CD4-positive, alpha-beta memory T cell (primary cell): ENCODE measurements around the gene NCK2. TPM values are rescaled to one million over a fixed set of nuclear protein-coding genes. Genes with fewer than 3 reads are reported as not detected.
A peak's percentile ranks its signal among the peaks of the same experiment; 100 is the strongest.

ENCODE experiments used
- CTCF ChIA-PET: fragments of 350-600 bp; sonication (Branson Sonifier 250); formaldehyde crosslinking; loops from one replicate; lab custom pipeline; 2021; ENCODE audit warnings: inconsistent platforms; ENCODE audit not compliant: partially characterized antibody; lab: Charles Lee
- POLR2A ChIA-PET: fragments of 350-600 bp; sonication (Branson Sonifier 250); formaldehyde crosslinking; loops from one replicate; lab custom pipeline; 2021; ENCODE audit not compliant: partially characterized antibody; lab: Charles Lee
- DNase-seq, 5 donors: peaks; one replicate each; pipeline versions ENCODE4 v3.0.0 to v3.0.0-alpha.2; 2020 to 2022; ENCODE audit warnings: mixed read lengths in 1 of 5
- H3K27ac ChIP-seq: one replicate; pipeline ENCODE4 v1.7.0; 2013; ENCODE audit warnings: low read depth, low read length
- H3K27me3 ChIP-seq: 2 replicates; pipeline ENCODE4 v1.7.0; 2013; ENCODE audit warnings: mild to moderate bottlenecking, low read length, moderate library complexity; ENCODE audit not compliant: insufficient read depth
- H3K36me3 ChIP-seq: 2 replicates; pipeline ENCODE4 v1.7.0; 2013; ENCODE audit warnings: mild to moderate bottlenecking, low read length, moderate library complexity; ENCODE audit not compliant: insufficient read depth
- H3K4me1 ChIP-seq: 2 replicates; pipeline ENCODE4 v1.7.0; 2013; ENCODE audit warnings: mild to moderate bottlenecking, low read length, moderate library complexity; ENCODE audit not compliant: insufficient read depth
- H3K4me3 ChIP-seq, 2 donors: one replicate each; pipeline ENCODE4 v1.7.0; 2013; ENCODE audit warnings: low read length in 2 of 2, mild to moderate bottlenecking in 1 of 2
- H3K9me3 ChIP-seq, 2 donors: one replicate each; pipeline ENCODE4 v1.7.0; 2013; ENCODE audit warnings: low read length in 2 of 2, control low read depth in 1 of 2; ENCODE audit not compliant: control insufficient read depth in 1 of 2
- H3K27ac Mint-ChIP-seq, 7 donors: one replicate each; pipeline ENCODE4 v1.8.0; 2020 to 2021; ENCODE audit warnings: mixed read lengths in 7 of 7, mild to moderate bottlenecking in 6 of 7, inconsistent platforms in 3 of 7, moderate library complexity in 3 of 7
- H3K27me3 Mint-ChIP-seq, 2 donors: one replicate each; pipeline ENCODE4 v1.8.0; 2020 to 2021; ENCODE audit warnings: mixed read lengths in 2 of 2
- H3K36me3 Mint-ChIP-seq, 2 donors: one replicate each; pipeline ENCODE4 v1.8.0; 2020 to 2021; ENCODE audit warnings: mixed read lengths in 2 of 2, inconsistent platforms in 1 of 2, mild to moderate bottlenecking in 1 of 2
- H3K4me1 Mint-ChIP-seq, 4 donors: one replicate each; pipeline ENCODE4 v1.8.0; 2020 to 2021; ENCODE audit warnings: mixed read lengths in 4 of 4, mild to moderate bottlenecking in 1 of 4
- H3K4me3 Mint-ChIP-seq, 8 donors: one replicate each; pipeline ENCODE4 v1.8.0; 2020 to 2021; ENCODE audit warnings: mixed read lengths in 8 of 8, mild to moderate bottlenecking in 7 of 8, moderate library complexity in 6 of 8, inconsistent platforms in 3 of 8
- H3K9me3 Mint-ChIP-seq, 8 donors: one replicate each; pipeline ENCODE4 v1.8.0; 2020 to 2021; ENCODE audit warnings: mixed read lengths in 8 of 8, mild to moderate bottlenecking in 5 of 8, inconsistent platforms in 3 of 8, moderate library complexity in 1 of 8
- intact Hi-C: fragments of 100-400 bp; cut with micrococcal nuclease; formaldehyde crosslinking; loops from one replicate; pipeline ENCODE4 v1.15.1; 2023
- polyA plus RNA-seq, 2 donors: library from polyadenylated mRNA; unstranded; fragments of 300-500 nt; fragmentation: Illumina TruSeq; gene quantifications; one replicate each; pipeline ENCODE4 v1.2.3, GENCODE V29; 2021
- total RNA-seq, 2 experiments: library from RNA; stranded (reverse); gene quantifications; one replicate each; pipeline ENCODE4 v1.2.3, GENCODE V29; 2021

Gene NCK2
- total and polyA plus RNA-seq, 4 experiments from 2014 or later: 58.0 to 98.6 (median 87.3) TPM

DNA sequence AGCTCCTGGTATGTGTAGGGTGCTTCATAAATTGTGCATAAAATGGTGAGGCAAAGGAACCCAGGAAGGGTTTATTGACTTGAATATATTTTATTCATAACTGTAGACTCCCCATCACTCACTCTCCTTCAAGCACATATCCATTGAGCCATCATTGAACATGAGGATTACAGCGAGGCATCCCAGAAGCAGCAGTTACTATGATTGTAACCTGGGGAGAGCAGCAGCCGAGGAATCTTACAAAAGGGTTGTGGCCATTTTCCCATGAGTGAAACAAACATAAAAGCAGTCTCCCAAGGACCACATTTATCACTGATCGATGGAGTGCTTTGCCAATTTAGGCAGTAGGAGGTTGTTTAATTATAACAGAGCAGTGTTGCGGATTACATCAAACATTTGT, 183.4 kb downstream of the NCK2 start:
- Histone ChIP-seq H3K36me3 (no peaks in the 10 kb centered on the region), H3K4me1 (peaks cover 75% of the 10 kb centered on the region), H3K27ac (peak overlapping the region; percentile 42), H3K9me3 (no peaks in the 10 kb centered on the region), H3K4me3 (no peak overlapping the region), H3K27me3 (no peaks in the 10 kb centered on the region)
- no peaks in the 10 kb centered on the region for H3K27me3 Mint-ChIP-seq
- DNase-seq: no peak
- H3K4me3 Mint-ChIP-seq: peak overlapping the region in 5 of 8 donors; percentile 21 to 83 (median 75)
- H3K4me1 Mint-ChIP-seq: peaks cover 51 to 71% (median 64%) of the 10 kb centered on the region in 4 donors
- H3K9me3 Mint-ChIP-seq: peaks cover 0 to 2% (median 0%) of the 10 kb centered on the region in 8 donors
- H3K27ac Mint-ChIP-seq: peak overlapping the region in 6 of 7 donors; percentile 63 to 97 (median 92)
- no peaks in the 10 kb centered on the region for H3K36me3 Mint-ChIP-seq
- ChIA-PET CTCF (interaction anchor here (0.6 to 3.0 kb wide), 6 partner anchors 9 to 159 kb away, joined by 3 to 22 read pairs (median 5); no protein-coding TSS in a partner anchor), POLR2A (interaction anchor here (1.1 to 4.8 kb wide), 9 partner anchors 9 to 190 kb away, joined by 3 to 40 read pairs (median 15); no protein-coding TSS in a partner anchor)
- intact Hi-C loops: loop anchor here (5.0 to 10.0 kb wide), 3 partner anchors 57 to 181 kb away; no protein-coding TSS in a partner anchor

DNA sequence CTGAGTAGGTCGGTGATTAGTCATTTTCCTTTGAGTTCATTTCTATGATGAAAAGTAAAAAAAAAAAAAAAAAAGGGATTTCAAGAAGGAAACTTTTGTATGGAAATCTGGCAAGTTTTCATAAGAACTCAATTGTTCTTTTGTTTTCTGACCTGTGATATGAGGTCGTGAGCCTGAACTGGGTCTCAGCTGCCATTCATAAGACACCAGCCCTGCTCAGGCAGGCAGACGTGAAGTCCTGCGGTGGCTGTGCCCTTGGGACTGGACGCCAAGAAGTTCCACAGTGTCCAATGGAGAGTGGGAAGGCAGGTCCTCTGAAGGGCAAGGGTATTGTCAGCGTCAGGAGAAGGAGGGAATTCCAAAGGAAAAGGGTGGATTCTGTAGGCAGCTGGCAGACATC, 183.9 kb downstream of the NCK2 start:
- H3K27ac Mint-ChIP-seq: peak overlapping the region; percentile 70 to 97 (median 90)
- peak overlapping the region in 6 of 8 donors; percentile 3 to 83 (median 12) for H3K4me3 Mint-ChIP-seq
- intact Hi-C loops: loop anchor here (5.0 to 10.0 kb wide), 3 partner anchors 56 to 181 kb away; no protein-coding TSS in a partner anchor
- peaks cover 0 to 2% (median 0%) of the 10 kb centered on the region in 8 donors for H3K9me3 Mint-ChIP-seq
- H3K9me3 ChIP-seq: no peaks in the 10 kb centered on the region
- no peaks in the 10 kb centered on the region for H3K27me3 Mint-ChIP-seq
- H3K4me1 ChIP-seq: peaks cover 79% of the 10 kb centered on the region
- H3K27me3 ChIP-seq: no peaks in the 10 kb centered on the region
- peak overlapping the region; percentile 13 for H3K27ac ChIP-seq
- ChIA-PET CTCF (interaction anchor here (0.6 to 3.0 kb wide), 13 partner anchors 9 to 352 kb away, joined by 3 to 22 read pairs (median 5); no protein-coding TSS in a partner anchor), POLR2A (interaction anchor here (0.7 to 4.8 kb wide), 16 partner anchors 9 to 238 kb away, joined by 3 to 40 read pairs (median 7); no protein-coding TSS in a partner anchor)
- no peak overlapping the region for H3K4me3 ChIP-seq
- DNase-seq: no peak
- H3K4me1 Mint-ChIP-seq: peaks cover 53 to 71% (median 65%) of the 10 kb centered on the region in 4 donors
- H3K36me3 ChIP-seq: no peaks in the 10 kb centered on the region
- H3K36me3 Mint-ChIP-seq: no peaks in the 10 kb centered on the region

DNA sequence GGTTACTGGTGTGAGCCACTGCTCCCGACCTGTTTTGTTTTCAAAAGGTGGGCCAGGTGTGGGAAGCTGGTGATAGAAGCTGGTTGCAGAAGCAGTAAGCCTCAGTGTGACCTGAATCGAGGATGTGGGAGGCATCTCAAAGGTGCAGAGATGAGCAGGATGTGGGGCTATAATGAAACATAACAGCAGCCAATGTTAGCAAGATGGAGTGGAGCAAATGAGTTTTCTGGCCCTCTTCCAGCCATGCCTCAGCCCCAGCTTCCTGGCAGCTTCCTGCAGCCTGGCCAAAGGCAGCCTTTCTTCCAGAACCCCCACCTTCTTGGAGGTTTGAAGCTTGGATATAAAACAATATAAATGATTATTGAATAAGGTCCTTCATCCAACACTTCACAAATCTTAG, 184.8 kb downstream of the NCK2 start:
- intact Hi-C loops: loop anchor here (5.0 to 10.0 kb wide), 3 partner anchors 55 to 182 kb away; no protein-coding TSS in a partner anchor
- Histone ChIP-seq H3K36me3 (no peaks in the 10 kb centered on the region), H3K27me3 (no peaks in the 10 kb centered on the region), H3K9me3 (no peaks in the 10 kb centered on the region), H3K4me1 (peaks cover 89% of the 10 kb centered on the region), H3K27ac (no peak overlapping the region), H3K4me3 (no peak overlapping the region)
- peak overlapping the region; percentile 73 to 97 (median 90) for H3K27ac Mint-ChIP-seq
- peak overlapping the region; percentile 33 to 81 (median 63) for H3K4me3 Mint-ChIP-seq
- no peaks in the 10 kb centered on the region for H3K36me3 Mint-ChIP-seq
- ChIA-PET POLR2A (interaction anchor here (0.7 to 4.8 kb wide), 29 partner anchors 8 to 237 kb away, joined by 3 to 40 read pairs (median 5); no protein-coding TSS in a partner anchor), CTCF (interaction anchor here (0.6 to 3.0 kb wide), 17 partner anchors 10 to 353 kb away, joined by 3 to 22 read pairs (median 4); no protein-coding TSS in a partner anchor)
- H3K4me1 Mint-ChIP-seq: peaks cover 50 to 66% (median 65%) of the 10 kb centered on the region in 4 donors
- H3K9me3 Mint-ChIP-seq: peaks cover 0 to 2% (median 0%) of the 10 kb centered on the region in 8 donors
- DNase-seq: peak; percentile 62 to 72 (median 68)
- H3K27me3 Mint-ChIP-seq: no peaks in the 10 kb centered on the region

DNA sequence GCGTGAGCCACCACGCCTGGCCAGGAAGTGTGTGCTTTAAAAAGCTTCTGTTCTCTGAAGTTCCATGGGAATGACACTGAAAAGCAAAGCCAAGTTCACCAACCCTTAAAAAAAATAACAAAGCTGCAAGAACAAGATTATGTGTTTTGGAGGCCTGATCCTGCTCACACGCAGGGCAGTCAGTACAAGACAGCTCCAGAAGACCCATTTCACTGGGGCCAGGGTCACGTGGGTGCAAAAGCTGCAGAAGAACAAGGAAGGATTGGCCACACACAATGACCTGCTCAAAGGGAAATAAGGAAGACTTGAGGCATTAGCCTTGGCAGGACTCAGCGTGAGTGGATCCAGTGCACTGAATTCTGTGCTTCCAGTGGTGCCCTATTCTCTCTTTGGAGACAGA, 187.9 kb downstream of the NCK2 start:
- Mint-ChIP-seq H3K36me3 (no peaks in the 10 kb centered on the region), H3K4me3 (peak overlapping the region in 4 of 8 donors; percentile 8 to 72 (median 23)), H3K27ac (peak overlapping the region in 5 of 7 donors; percentile 58 to 79 (median 67)), H3K9me3 (peaks cover 0 to 2% (median 0%) of the 10 kb centered on the region in 8 donors), H3K4me1 (peaks cover 31 to 44% (median 37%) of the 10 kb centered on the region in 4 donors), H3K27me3 (no peaks in the 10 kb centered on the region)
- ChIA-PET CTCF (interaction anchor here (1.0 to 3.4 kb wide), 2 partner anchors 13 to 135 kb away, joined by 3 to 26 read pairs; no protein-coding TSS in a partner anchor), POLR2A (interaction anchor here (0.7 to 3.3 kb wide), 5 partner anchors 10 to 161 kb away, joined by 3 to 24 read pairs (median 4); no protein-coding TSS in a partner anchor)
- H3K4me3 ChIP-seq: no peak overlapping the region
- H3K27ac ChIP-seq: no peak overlapping the region
- no peak for DNase-seq
- H3K27me3 ChIP-seq: no peaks in the 10 kb centered on the region
- no peaks in the 10 kb centered on the region for H3K9me3 ChIP-seq
- peaks cover 82% of the 10 kb centered on the region for H3K4me1 ChIP-seq
- H3K36me3 ChIP-seq: no peaks in the 10 kb centered on the region
- intact Hi-C loops: no loop called here

DNA sequence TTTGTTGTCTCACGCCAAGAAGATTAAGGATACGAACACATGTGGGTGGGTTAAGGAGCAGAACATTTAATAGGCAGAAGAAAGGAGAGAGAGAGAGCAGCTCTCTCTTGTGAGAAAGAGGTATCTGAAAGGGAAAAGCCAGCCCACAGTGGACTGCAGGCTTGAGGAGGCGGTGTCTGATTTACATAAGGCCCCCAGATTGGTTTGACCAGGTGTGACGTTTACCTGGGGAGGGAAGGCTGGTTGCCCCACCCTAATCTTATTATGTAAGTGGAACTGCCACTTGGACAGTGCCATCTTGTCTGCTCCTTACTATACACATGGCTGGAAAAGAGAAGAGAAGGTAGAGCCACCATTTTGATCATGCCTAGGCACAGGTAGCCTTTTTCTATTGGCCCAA, 189.2 kb downstream of the NCK2 start:
- ChIA-PET POLR2A (interaction anchor here (0.8 to 3.3 kb wide), 13 partner anchors 7 to 160 kb away, joined by 3 to 24 read pairs (median 5); no protein-coding TSS in a partner anchor), CTCF (interaction anchor here (1.0 to 3.4 kb wide), 8 partner anchors 7 to 357 kb away, joined by 3 to 26 read pairs (median 6); no protein-coding TSS in a partner anchor)
- Mint-ChIP-seq H3K9me3 (peaks cover 0 to 4% (median 0%) of the 10 kb centered on the region in 8 donors), H3K27me3 (no peaks in the 10 kb centered on the region), H3K4me3 (peak overlapping the region in 5 of 8 donors; percentile 1 to 67 (median 48)), H3K4me1 (peaks cover 22 to 34% (median 28%) of the 10 kb centered on the region in 4 donors), H3K36me3 (peaks cover 0 to 3% of the 10 kb centered on the region in 2 donors), H3K27ac (peak overlapping the region in 1 of 7 donors; percentile 58)
- peak overlapping the region in 1 of 2 donors; percentile 36 for H3K4me3 ChIP-seq
- H3K27ac ChIP-seq: peak overlapping the region; percentile 34
- intact Hi-C loops: no loop called here
- H3K9me3 ChIP-seq: no peaks in the 10 kb centered on the region
- H3K36me3 ChIP-seq: no peaks in the 10 kb centered on the region
- peaks cover 69% of the 10 kb centered on the region for H3K4me1 ChIP-seq
- H3K27me3 ChIP-seq: no peaks in the 10 kb centered on the region
- no peak for DNase-seq

DNA sequence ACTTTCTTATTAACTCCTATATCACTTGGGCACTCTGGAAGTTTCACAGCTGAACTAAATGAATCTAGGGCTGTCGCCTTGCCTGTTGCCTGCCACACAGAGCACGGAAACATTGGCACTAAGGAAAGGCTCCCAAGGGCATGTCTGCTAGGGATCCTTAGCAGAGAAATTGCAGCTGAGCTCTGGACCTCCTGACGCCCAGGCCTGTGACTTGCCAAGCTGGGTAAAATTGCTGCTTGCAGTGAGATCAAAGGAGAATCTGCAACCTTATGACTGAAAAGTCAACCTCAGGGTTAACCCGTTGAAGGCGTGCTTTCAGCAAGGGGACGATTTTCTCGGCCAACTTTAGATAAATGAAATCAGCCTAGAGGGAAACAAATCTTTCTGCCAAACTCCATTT, 189.8 kb downstream of the NCK2 start:
- H3K4me3 ChIP-seq: peak overlapping the region in 1 of 2 donors; percentile 36
- peaks cover 63% of the 10 kb centered on the region for H3K4me1 ChIP-seq
- H3K27ac ChIP-seq: peak overlapping the region; percentile 34
- Mint-ChIP-seq H3K36me3 (peaks cover 3 to 6% of the 10 kb centered on the region in 2 donors), H3K4me3 (no peak overlapping the region), H3K27me3 (no peaks in the 10 kb centered on the region), H3K27ac (no peak overlapping the region), H3K4me1 (peaks cover 17 to 29% (median 22%) of the 10 kb centered on the region in 4 donors), H3K9me3 (peaks cover under 1 to 9% (median 3%) of the 10 kb centered on the region in 8 donors)
- no peaks in the 10 kb centered on the region for H3K27me3 ChIP-seq
- no peaks in the 10 kb centered on the region for H3K36me3 ChIP-seq
- ChIA-PET CTCF (interaction anchor here (1.0 to 3.4 kb wide), 12 partner anchors 8 to 358 kb away, joined by 3 to 26 read pairs (median 4); no protein-coding TSS in a partner anchor), POLR2A (interaction anchor here (0.7 to 3.3 kb wide), 18 partner anchors 8 to 159 kb away, joined by 3 to 24 read pairs (median 4); no protein-coding TSS in a partner anchor)
- no peaks in the 10 kb centered on the region for H3K9me3 ChIP-seq
- DNase-seq: peak; percentile 53 to 61 (median 58)
- intact Hi-C loops: no loop called here
